NCI-H1048 (cell line): ENCODE measurements around the gene ALPK1.
"Not testable (repeated sequence)": the region's sequence is repeated elsewhere in the genome, so short reads cannot be mapped to it uniquely, and the experiment has no call there.

Experiments
- DNase-seq: peaks from one replicate; lab custom pipeline; 2025; lab: John Stamatoyannopoulos, UW

The ALPK1 gene

GRCh38 chr4:112378858-112379257 is 81.7 kb downstream of the ALPK1 start:
- DNase-seq: no peak

- no peak for DNase-seq
Measured at GRCh38 chr4:112379306-112379705, 82.1 kb downstream of the ALPK1 start.

- DNase-seq: no peak
Measured at GRCh38 chr4:112381996-112382692, 85.0 kb downstream of the ALPK1 start.

GRCh38 chr4:112386071-112386470 is 88.9 kb downstream of the ALPK1 start:
- no peak for DNase-seq

GRCh38 chr4:112402098-112402497 is 104.9 kb downstream of the ALPK1 start:
- DNase-seq: no peak

GRCh38 chr4:112403101-112403945 is 106.2 kb downstream of the ALPK1 start:
- no peak for DNase-seq

- DNase-seq: no peak
Measured at GRCh38 chr4:112410364-112410763, 113.2 kb downstream of the ALPK1 start.

GRCh38 chr4:112410804-112411203 is 113.6 kb downstream of the ALPK1 start:
- no peak for DNase-seq

GRCh38 chr4:112411781-112412550 is 114.8 kb downstream of the ALPK1 start:
- DNase-seq: no peak

GRCh38 chr4:112416464-112416863 is 119.3 kb downstream of the ALPK1 start:
- no peak for DNase-seq

- no peak for DNase-seq
Measured at GRCh38 chr4:112418092-112418491, 120.9 kb downstream of the ALPK1 start.

GRCh38 chr4:112421911-112422310 is 124.7 kb downstream of the ALPK1 start:
- DNase-seq: no peak

GRCh38 chr4:112422644-112423043 is 125.5 kb downstream of the ALPK1 start:
- no peak for DNase-seq

- no peak for DNase-seq
Measured at GRCh38 chr4:112423591-112423990, 126.4 kb downstream of the ALPK1 start.

- DNase-seq: no peak
Measured at GRCh38 chr4:112425823-112426222, 128.7 kb downstream of the ALPK1 start.

GRCh38 chr4:112426416-112426815 is 129.2 kb downstream of the ALPK1 start:
- DNase-seq: no peak

GRCh38 chr4:112431158-112431557 is 134.0 kb downstream of the ALPK1 start:
- no peak for DNase-seq

GRCh38 chr4:112436987-112437386 is 139.8 kb downstream of the ALPK1 start:
- no peak for DNase-seq

- not testable (repeated sequence) for DNase-seq
Measured at GRCh38 chr4:112442226-112442625, 145.1 kb downstream of the ALPK1 start.

- peak; percentile 43 for DNase-seq
Measured at GRCh38 chr4:112448306-112449132, 151.3 kb downstream of the ALPK1 start.

- DNase-seq: no peak
Measured at GRCh38 chr4:112449708-112450107, 152.5 kb downstream of the ALPK1 start.

GRCh38 chr4:112451104-112451503 is 153.9 kb downstream of the ALPK1 start:
- DNase-seq: no peak
